ENCODE results near the gene SYT10.

GRCh38 chr12:33440477-33440876 is 858 bp upstream of the SYT10 start:
- TF ChIP-seq CTCF (conservative IDR thresholded peaks at IDR 0.05; ENCODE audit: low read length) (no peak), EZH2phosphoT487 (IDR thresholded peaks at IDR 0.05; ENCODE audit: borderline replicate concordance, low read depth, low read length) (no peak)
